ENCODE measurements around the gene CWC15. TPM values are rescaled to one million over a fixed set of nuclear protein-coding genes. Genes with fewer than 3 reads are reported as not detected.

The CWC15 gene
- total and polyA plus RNA-seq, 9 donors: 35.8 to 65.8 (median 56.0) TPM

DNA sequence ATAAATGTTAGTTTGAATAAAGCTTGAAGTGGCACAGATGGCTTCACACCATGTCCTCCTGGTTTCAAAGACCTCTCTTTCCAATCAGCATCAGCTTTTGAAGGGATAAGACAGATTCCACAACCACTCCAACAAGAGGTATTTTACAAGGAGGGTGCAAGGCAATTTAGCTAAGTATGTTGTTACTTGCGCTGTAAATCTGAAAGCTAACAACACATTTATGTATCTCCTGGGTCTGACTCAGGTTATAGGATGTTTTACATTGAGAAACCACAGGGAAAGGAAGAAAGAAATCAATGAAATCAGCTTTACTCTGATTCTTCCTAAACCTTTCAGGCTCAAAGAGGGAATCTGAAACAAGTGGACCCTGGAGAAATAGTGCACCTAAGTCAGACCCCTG, 12.1 kb downstream of the CWC15 start:
- H3K4me1 ChIP-seq (ENCODE audit: insufficient read depth): no peaks in the 10 kb centered on the region
- intact Hi-C loops (cut with DNase I): no loop called here
- H3K27ac ChIP-seq: no peak overlapping the region
- DNase-seq: no peak
- H3K36me3 ChIP-seq: no peaks in the 10 kb centered on the region
- TF ChIP-seq, protein P1, sequence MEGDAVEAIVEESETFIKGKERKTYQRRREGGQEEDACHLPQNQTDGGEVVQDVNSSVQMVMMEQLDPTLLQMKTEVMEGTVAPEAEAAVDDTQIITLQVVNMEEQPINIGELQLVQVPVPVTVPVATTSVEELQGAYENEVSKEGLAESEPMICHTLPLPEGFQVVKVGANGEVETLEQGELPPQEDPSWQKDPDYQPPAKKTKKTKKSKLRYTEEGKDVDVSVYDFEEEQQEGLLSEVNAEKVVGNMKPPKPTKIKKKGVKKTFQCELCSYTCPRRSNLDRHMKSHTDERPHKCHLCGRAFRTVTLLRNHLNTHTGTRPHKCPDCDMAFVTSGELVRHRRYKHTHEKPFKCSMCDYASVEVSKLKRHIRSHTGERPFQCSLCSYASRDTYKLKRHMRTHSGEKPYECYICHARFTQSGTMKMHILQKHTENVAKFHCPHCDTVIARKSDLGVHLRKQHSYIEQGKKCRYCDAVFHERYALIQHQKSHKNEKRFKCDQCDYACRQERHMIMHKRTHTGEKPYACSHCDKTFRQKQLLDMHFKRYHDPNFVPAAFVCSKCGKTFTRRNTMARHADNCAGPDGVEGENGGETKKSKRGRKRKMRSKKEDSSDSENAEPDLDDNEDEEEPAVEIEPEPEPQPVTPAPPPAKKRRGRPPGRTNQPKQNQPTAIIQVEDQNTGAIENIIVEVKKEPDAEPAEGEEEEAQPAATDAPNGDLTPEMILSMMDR (IDR thresholded peaks at IDR 0.05): no peak
- no peak for TF ChIP-seq EP300 (IDR thresholded peaks at IDR 0.05)
- no peak for TF ChIP-seq POLR2A (IDR thresholded peaks at IDR 0.05)
- no peaks in the 10 kb centered on the region for H3K27me3 ChIP-seq
- H3K4me3 ChIP-seq: no peak overlapping the region
- 93 to 97% (median 97%) methylated on average over 1 of the region's 1 CpG for WGBS, 3 donors
- H3K9me3 ChIP-seq: no peaks in the 10 kb centered on the region

DNA sequence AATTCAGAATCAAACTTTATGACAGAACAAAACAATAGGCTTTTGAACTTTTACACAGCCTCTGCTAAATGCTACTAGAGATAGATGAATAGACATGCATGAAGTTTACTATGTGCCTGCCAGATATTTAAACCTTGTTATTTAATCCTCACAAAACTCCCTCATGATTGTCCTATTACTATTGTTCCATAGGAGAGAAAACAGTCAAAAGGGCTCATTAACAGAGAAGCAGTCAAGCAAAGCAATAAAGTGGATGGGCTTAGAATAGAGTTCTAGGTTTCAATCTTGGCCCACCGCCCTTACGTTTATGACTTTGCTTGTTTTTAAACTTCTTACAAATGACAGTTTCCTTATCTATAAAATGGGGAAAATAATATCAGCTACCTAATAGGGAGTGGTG, 12.9 kb downstream of the CWC15 start:
- TF ChIP-seq, protein P1 (IDR thresholded peaks at IDR 0.05): no peak
- TF ChIP-seq POLR2A (IDR thresholded peaks at IDR 0.05) (no peak), EP300 (IDR thresholded peaks at IDR 0.05) (no peak)
- DNase-seq: no peak
- Histone ChIP-seq H3K4me1 (ENCODE audit: insufficient read depth) (no peaks in the 10 kb centered on the region), H3K9me3 (no peaks in the 10 kb centered on the region), H3K36me3 (no peaks in the 10 kb centered on the region), H3K27me3 (no peaks in the 10 kb centered on the region), H3K27ac (no peak overlapping the region), H3K4me3 (no peak overlapping the region)
- 80 to 88% (median 87%) methylated on average over 2 of the region's 2 CpGs for WGBS, 3 donors
- intact Hi-C loops (cut with DNase I): no loop called here

DNA sequence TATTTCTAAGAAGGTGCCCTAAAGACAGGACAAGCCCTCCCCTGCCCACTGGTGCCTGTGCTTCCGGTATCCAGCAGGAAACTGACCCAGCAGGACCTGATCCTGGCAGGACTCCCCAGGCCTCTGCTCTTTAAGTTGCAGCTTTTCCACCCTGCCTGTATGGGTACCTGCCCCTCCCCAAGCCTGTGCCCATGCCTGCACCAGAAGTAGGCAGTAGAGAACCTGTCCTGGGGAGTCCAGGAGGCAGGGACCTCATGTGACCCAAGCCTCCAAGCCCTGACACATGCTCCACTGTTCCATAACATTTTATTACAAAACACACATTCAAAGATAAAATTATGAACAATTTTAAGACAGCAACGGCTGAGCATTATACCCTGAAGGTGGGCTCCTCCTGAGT, 14.2 kb downstream of the CWC15 start:
- DNase-seq: no peak
- Histone ChIP-seq H3K36me3 (no peaks in the 10 kb centered on the region), H3K4me3 (no peak overlapping the region), H3K27ac (no peak overlapping the region), H3K4me1 (ENCODE audit: insufficient read depth) (no peaks in the 10 kb centered on the region), H3K27me3 (no peaks in the 10 kb centered on the region), H3K9me3 (no peaks in the 10 kb centered on the region)
- 64 to 78% (median 66%) methylated on average over 2 of the region's 2 CpGs for WGBS, 3 donors
- intact Hi-C loops (cut with DNase I): no loop called here
- TF ChIP-seq EP300 (IDR thresholded peaks at IDR 0.05): no peak
- TF ChIP-seq, protein P1 (IDR thresholded peaks at IDR 0.05): no peak
- TF ChIP-seq POLR2A (IDR thresholded peaks at IDR 0.05): no peak

DNA sequence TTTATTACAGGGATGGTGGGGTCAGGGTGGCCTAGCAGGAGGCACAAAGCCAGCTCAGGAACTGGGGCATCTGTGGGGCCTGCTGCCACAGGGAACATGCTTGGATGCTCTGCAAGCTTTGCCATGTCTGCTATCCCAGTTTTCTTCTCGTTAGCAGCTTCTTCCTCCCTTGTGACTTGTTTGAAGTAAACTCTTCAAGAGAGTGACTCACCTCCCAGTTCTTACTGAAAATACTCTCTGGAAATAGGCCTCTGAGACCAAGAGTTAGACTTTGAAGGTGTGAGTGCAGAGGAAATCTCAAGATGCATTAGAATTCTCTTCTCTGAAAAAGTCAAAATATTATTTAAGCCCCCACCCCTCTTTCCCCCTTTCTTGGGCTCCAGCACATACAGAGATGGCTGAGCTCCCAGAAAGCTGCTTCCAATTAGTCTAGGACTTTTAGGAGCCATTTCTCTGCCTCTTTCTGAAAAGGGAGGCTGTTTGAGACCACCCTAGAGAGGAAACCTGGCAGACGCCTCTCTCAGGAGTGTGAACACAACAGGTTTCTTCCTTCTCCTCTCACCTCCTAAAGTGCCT, 15.1 kb downstream of the CWC15 start:
- Histone ChIP-seq H3K27ac (no peak overlapping the region), H3K27me3 (no peaks in the 10 kb centered on the region), H3K36me3 (no peaks in the 10 kb centered on the region), H3K9me3 (no peaks in the 10 kb centered on the region), H3K4me3 (no peak overlapping the region), H3K4me1 (ENCODE audit: insufficient read depth) (no peaks in the 10 kb centered on the region)
- TF ChIP-seq EP300 (IDR thresholded peaks at IDR 0.05) (no peak), POLR2A (IDR thresholded peaks at IDR 0.05) (no peak)
- TF ChIP-seq, protein P1 (IDR thresholded peaks at IDR 0.05): no peak
- 32 to 37% (median 33%) methylated on average over 2 of the region's 2 CpGs for whole genome bisulfite sequencing, 3 donors
- intact Hi-C loops (cut with DNase I): no loop called here
- DNase-seq: no peak

Measured in ovary (tissue), 9 donors.